Endothelial cell of umbilical vein (primary cell): ENCODE results near the gene TBC1D13. TPM values are rescaled to one million over a fixed set of nuclear protein-coding genes. Genes with fewer than 3 reads are reported as not detected.

Experiments
- BruUV-seq: library from RNA; stranded (reverse); fragments of 400-500 nt; replicated peaks from 2 replicates; lab custom pipeline; 2021; lab: Mats Ljungman, UMichigan
- CTCF ChIA-PET: fragments of 300-600, 350-600 bp; sonication (Branson Sonifier 250); formaldehyde crosslinking; loops from one replicate; lab custom pipeline; 2021; ENCODE audit warnings: antibody characterized with exemption, inconsistent platforms; lab: Charles Lee
- POLR2A ChIA-PET: fragments of 300-600, 350-600 bp; sonication (Branson Sonifier 250); formaldehyde crosslinking; loops from one replicate; lab custom pipeline; 2021; ENCODE audit warnings: antibody characterized with exemption, inconsistent platforms; lab: Charles Lee
- DNase-seq: peaks from one replicate; pipeline ENCODE4 v3.0.0-alpha.2; 2011; ENCODE audit warnings: low read depth, low spot score
- FAIRE-seq: peaks from 2 replicates; lab custom pipeline; 2011; peaks lifted over from hg19 to GRCh38; lab: Jason Lieb, UNC
- H2AFZ ChIP-seq: 2 replicates; pipeline ENCODE4 v1.6.0; 2012; ENCODE audit warnings: low read depth, low read length, control low read depth, inconsistent platforms
- H3K27ac ChIP-seq: 2 replicates; pipeline ENCODE4 v1.5.1; 2011; ENCODE audit warnings: low read depth, mild to moderate bottlenecking, control low read depth, low read length, moderate library complexity; ENCODE audit not compliant: insufficient read depth
- H3K27me3 ChIP-seq, 2 experiments: 2 replicates each; pipeline versions ENCODE4 v1.6.0 to v1.6.1; 2011; ENCODE audit warnings: low read length in 2 of 2, mixed read lengths in 1 of 2; ENCODE audit not compliant: control insufficient read depth in 2 of 2, insufficient read depth in 2 of 2
- H3K36me3 ChIP-seq, 2 experiments: 2 replicates in 1 of 2; 3 replicates in 1 of 2; pipeline ENCODE4 v1.5.1; 2011; ENCODE audit warnings: low read length in 2 of 2, mild to moderate bottlenecking in 1 of 2, moderate library complexity in 1 of 2; ENCODE audit not compliant: control insufficient read depth in 2 of 2, insufficient read depth in 2 of 2; ENCODE audit errors: extremely low read depth in 1 of 2
- H3K4me1 ChIP-seq: 3 replicates; pipeline ENCODE4 v1.5.1; 2011; ENCODE audit warnings: mild to moderate bottlenecking, low read length; ENCODE audit not compliant: control insufficient read depth, insufficient read depth; ENCODE audit errors: extremely low read depth
- H3K4me2 ChIP-seq: 2 replicates; pipeline ENCODE4 v1.6.1; 2011; ENCODE audit warnings: low read length, control low read depth, mixed read lengths; ENCODE audit not compliant: insufficient read depth
- H3K4me3 ChIP-seq, 3 experiments: fragments of 200-600 bp in 1 of 3; sonication (generic), shearing (Covaris generic) in 1 of 3; replicated peaks in 1 of 3; 2 replicates each; pipeline ENCODE4 v1.5.1; 2011 to 2016; ENCODE audit warnings: control low read depth in 3 of 3, low read length in 3 of 3, mild to moderate bottlenecking in 2 of 3, inconsistent platforms in 1 of 3, low read depth in 1 of 3, moderate library complexity in 1 of 3; ENCODE audit not compliant: insufficient read depth in 1 of 3
- H3K79me2 ChIP-seq: 2 replicates; pipeline ENCODE4 v1.6.0; 2012; ENCODE audit warnings: low read length, inconsistent platforms; ENCODE audit not compliant: control insufficient read depth, insufficient read depth
- H3K9ac ChIP-seq: replicated peaks from 2 replicates; pipeline ENCODE3; 2011; ENCODE audit warnings: low read length, control low read depth; ENCODE audit not compliant: insufficient read depth; ENCODE audit errors: extremely low read depth
- H3K9me1 ChIP-seq: replicated peaks from 3 replicates; pipeline ENCODE4 v1.6.0; 2011; ENCODE audit warnings: mild to moderate bottlenecking, low read length; ENCODE audit not compliant: control insufficient read depth, insufficient read depth; ENCODE audit errors: extremely low read depth
- H3K9me3 ChIP-seq: replicated peaks from 2 replicates; pipeline ENCODE4 v1.5.1; 2012; ENCODE audit warnings: low read length, inconsistent platforms; ENCODE audit not compliant: control insufficient read depth, insufficient read depth
- H4K20me1 ChIP-seq: replicated peaks from 2 replicates; pipeline ENCODE3; 2011; ENCODE audit warnings: mild to moderate bottlenecking, low read length; ENCODE audit not compliant: control insufficient read depth, insufficient read depth; ENCODE audit errors: extremely low read depth
- EZH2 ChIP-seq: IDR thresholded peaks from 2 replicates; pipeline ENCODE4 v1.6.1; 2012; ENCODE audit warnings: borderline replicate concordance, low read depth, mild to moderate bottlenecking, moderate library complexity, low read length, inconsistent platforms; ENCODE audit not compliant: severe bottlenecking
- FOS ChIP-seq: IDR thresholded peaks from 2 replicates; pipeline ENCODE4 v1.6.1; 2011; ENCODE audit warnings: mild to moderate bottlenecking, low read length, moderate library complexity, borderline replicate concordance; ENCODE audit not compliant: insufficient read depth
- GATA2 ChIP-seq: IDR thresholded peaks from 2 replicates; pipeline ENCODE4 v1.7.0; 2011; ENCODE audit warnings: low read depth, mild to moderate bottlenecking, moderate library complexity, mixed read lengths, low read length; ENCODE audit not compliant: insufficient read length, insufficient read depth
- JUN ChIP-seq: IDR thresholded peaks from 2 replicates; pipeline ENCODE4 v1.6.1; 2011; ENCODE audit warnings: borderline replicate concordance, low read depth; ENCODE audit not compliant: insufficient read length, insufficient read depth
- MYC ChIP-seq: IDR thresholded peaks from one replicate; pipeline ENCODE4 v1.6.1; 2011; ENCODE audit warnings: mild to moderate bottlenecking, low read depth, low read length
- POLR2A ChIP-seq: IDR thresholded peaks from 2 replicates; pipeline ENCODE4 v1.6.1; 2012; ENCODE audit warnings: low read depth, mild to moderate bottlenecking, control low read depth, low read length
- POLR2AphosphoS5 ChIP-seq: IDR thresholded peaks from 2 replicates; pipeline ENCODE4 v1.6.1; 2012; ENCODE audit warnings: low read depth, mild to moderate bottlenecking, control low read depth, low read length, moderate library complexity; ENCODE audit not compliant: insufficient read depth
- dilution Hi-C: fragments of 300-500 bp; cut with MboI; formaldehyde crosslinking; loops from one replicate; pipeline ENCODE4 v1.15.0; 2019; ENCODE audit warnings: low sequenced_read_pairs; ENCODE audit not compliant: extremely low pct_ligation_motif_present
- intact Hi-C: fragments of 100-400 bp; cut with micrococcal nuclease; formaldehyde crosslinking; loops from one replicate; pipeline ENCODE4 v1.10.0; 2022
- polyA plus RNA-seq, 4 experiments: library from polyadenylated mRNA; depleted of rRNA in 3 of 4; stranded (reverse) in 3 of 4; unstranded in 1 of 4; fragments of >200 nt; gene quantifications; 2 replicates each; pipeline versions ENCODE4 v1.2.1 to v1.2.3, GENCODE V29; 2011 to 2012; ENCODE audit warnings: missing spikeins in 1 of 4
- total RNA-seq: library from RNA; stranded (reverse); gene quantifications from 2 replicates; pipeline ENCODE4 v1.2.3, GENCODE V29; 2021
- TF ChIP-seq, protein P1 (sequence below): IDR thresholded peaks from 2 replicates; pipeline ENCODE4 v1.6.1; 2011; ENCODE audit not compliant: insufficient read depth, insufficient read length
- TF ChIP-seq, protein P2 (sequence below), 2 donors: IDR thresholded peaks; 1 replicate in 1 of 2; 2 replicates in 1 of 2; pipeline ENCODE4 v1.5.1; 2011; ENCODE audit warnings: low read length in 2 of 2, mild to moderate bottlenecking in 2 of 2, moderate library complexity in 2 of 2, control low read depth in 1 of 2, inconsistent platforms in 1 of 2, low read depth in 1 of 2; ENCODE audit not compliant: insufficient read depth in 1 of 2; ENCODE audit errors: extremely low read depth in 1 of 2

TBC1D13 gene
- total and polyA plus RNA-seq, 2 donors (not counting 3 experiments of a cell fraction or from before 2014, with no cell fraction given) = 35.1 to 41.9 TPM

DNA sequence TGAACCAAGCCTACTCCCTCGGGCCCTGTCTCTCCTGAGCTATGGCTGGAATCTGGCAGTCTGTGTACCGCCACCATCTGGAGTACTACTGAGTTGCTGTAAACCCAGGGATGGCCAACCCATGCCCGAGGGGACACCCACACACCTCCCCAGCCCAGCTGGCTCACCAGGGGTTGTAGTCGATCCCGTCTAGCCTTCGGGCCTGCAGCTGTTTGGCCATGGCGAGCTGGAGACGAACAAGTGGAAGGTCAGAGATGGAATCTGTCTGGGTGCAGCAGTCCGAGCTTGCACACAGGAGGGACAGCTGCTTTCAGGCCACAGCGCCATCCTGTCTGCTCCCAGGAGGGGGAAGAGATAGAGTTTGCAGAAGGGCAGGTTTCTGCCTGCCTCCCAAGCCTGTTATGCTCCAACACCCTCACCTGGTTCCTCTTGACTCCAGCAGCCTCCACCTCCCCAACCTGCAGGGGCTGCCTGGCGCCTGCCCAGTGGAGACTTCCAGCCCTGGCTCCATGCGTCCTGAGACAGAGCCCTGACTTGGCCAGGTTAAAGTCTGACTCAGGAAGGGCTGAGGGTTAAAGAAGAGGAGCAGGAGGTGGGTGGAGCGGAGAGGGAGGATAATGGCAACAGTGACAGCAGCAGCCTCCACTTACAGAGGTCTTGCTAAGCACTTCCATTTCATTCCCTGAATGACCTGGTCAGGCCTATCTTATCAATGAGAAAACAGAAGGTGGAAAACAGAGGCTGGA, 58.3 kb downstream of the TBC1D13 start:
- dilution Hi-C loops (no loop called here), intact Hi-C loops (no loop called here)
- Histone ChIP-seq H3K27ac (no peak overlapping the region), H2AFZ (no peak overlapping the region), H3K27me3 (no peaks in the 10 kb centered on the region), H3K9me3 (no peaks in the 10 kb centered on the region), H3K79me2 (no peaks in the 10 kb centered on the region), H3K9ac (no peak overlapping the region), H3K4me2 (no peak overlapping the region), H3K9me1 (no peaks in the 10 kb centered on the region), H3K4me1 (no peaks in the 10 kb centered on the region), H4K20me1 (no peaks in the 10 kb centered on the region), H3K4me3 (no peak overlapping the region), H3K36me3 (peaks cover 0 to 3% of the 10 kb centered on the region in 2 experiments)
- FAIRE-seq (no peak), DNase-seq (no peak)
- no TSS peak for BruUV-seq
- ChIA-PET POLR2A (no interaction called here), CTCF (interaction anchor here (0.8 to 1.4 kb wide), 5 partner anchors 14 to 143 kb away, joined by 3 to 6 read pairs (median 3); partner anchors contain the start of genes ENDOG and PKN3)
- TF ChIP-seq FOS (no peak), POLR2AphosphoS5 (no peak), EZH2 (no peak), MYC (no peak)

DNA sequence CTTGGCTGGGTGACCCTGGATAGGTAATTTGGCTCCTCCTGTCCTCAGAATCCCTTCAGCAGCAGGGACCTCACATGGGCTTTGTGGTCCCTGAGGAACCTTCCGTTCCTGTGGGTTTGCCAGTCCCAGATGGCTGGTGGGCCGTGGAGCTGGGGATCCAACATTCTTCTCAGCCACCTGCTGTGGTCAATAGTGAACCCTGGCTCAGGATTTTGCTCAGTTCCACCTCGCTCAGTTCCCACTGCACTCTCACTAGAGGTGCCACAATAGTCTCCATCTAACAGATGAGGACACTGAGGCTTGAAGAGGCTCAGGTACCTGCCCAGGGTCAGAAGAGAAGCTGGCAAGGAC, 59.6 kb downstream of the TBC1D13 start:
- CTCF ChIA-PET = no interaction called here
- TF ChIP-seq POLR2A = no peak
- no peak for TF ChIP-seq MYC
- TF ChIP-seq POLR2AphosphoS5 = no peak
- no peak for TF ChIP-seq JUN
- TF ChIP-seq, protein P1, sequence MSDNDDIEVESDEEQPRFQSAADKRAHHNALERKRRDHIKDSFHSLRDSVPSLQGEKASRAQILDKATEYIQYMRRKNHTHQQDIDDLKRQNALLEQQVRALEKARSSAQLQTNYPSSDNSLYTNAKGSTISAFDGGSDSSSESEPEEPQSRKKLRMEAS = no peak
- TF ChIP-seq, protein P2, sequence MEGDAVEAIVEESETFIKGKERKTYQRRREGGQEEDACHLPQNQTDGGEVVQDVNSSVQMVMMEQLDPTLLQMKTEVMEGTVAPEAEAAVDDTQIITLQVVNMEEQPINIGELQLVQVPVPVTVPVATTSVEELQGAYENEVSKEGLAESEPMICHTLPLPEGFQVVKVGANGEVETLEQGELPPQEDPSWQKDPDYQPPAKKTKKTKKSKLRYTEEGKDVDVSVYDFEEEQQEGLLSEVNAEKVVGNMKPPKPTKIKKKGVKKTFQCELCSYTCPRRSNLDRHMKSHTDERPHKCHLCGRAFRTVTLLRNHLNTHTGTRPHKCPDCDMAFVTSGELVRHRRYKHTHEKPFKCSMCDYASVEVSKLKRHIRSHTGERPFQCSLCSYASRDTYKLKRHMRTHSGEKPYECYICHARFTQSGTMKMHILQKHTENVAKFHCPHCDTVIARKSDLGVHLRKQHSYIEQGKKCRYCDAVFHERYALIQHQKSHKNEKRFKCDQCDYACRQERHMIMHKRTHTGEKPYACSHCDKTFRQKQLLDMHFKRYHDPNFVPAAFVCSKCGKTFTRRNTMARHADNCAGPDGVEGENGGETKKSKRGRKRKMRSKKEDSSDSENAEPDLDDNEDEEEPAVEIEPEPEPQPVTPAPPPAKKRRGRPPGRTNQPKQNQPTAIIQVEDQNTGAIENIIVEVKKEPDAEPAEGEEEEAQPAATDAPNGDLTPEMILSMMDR (IDR thresholded peaks at IDR 0.05; ENCODE audit: extremely low read depth in 1 of 2, insufficient read depth in 1 of 2, low read depth in 1 of 2, low read length in 2 of 2) = no peak
- TF ChIP-seq FOS = no peak
- TF ChIP-seq EZH2 = no peak
- TF ChIP-seq GATA2 = no peak
- FAIRE-seq = no peak
- Histone ChIP-seq H4K20me1 (no peaks in the 10 kb centered on the region), H3K4me1 (no peaks in the 10 kb centered on the region), H2AFZ (no peak overlapping the region), H3K9ac (no peak overlapping the region), H3K27me3 (no peaks in the 10 kb centered on the region), H3K4me2 (no peak overlapping the region), H3K36me3 (peaks cover 0 to 3% of the 10 kb centered on the region in 2 experiments), H3K79me2 (no peaks in the 10 kb centered on the region), H3K9me3 (no peaks in the 10 kb centered on the region), H3K27ac (no peak overlapping the region), H3K4me3 (no peak overlapping the region), H3K9me1 (no peaks in the 10 kb centered on the region)
- intact Hi-C loops (no loop called here), dilution Hi-C loops (no loop called here)
- no peak for DNase-seq
- BruUV-seq = no TSS peak
- POLR2A ChIA-PET = no interaction called here
